Neutrophil (primary cell): ENCODE measurements around the gene VEZF1.

Experiments used
- H3K27ac ChIP-seq: fragments of 200-600 bp; sonication (generic); 2 replicates; pipeline ENCODE4 v1.5.1; 2016; ENCODE audit warnings: mild to moderate bottlenecking, moderate library complexity
- H3K27me3 ChIP-seq: fragments of 200-600 bp; sonication (generic); 2 replicates; pipeline ENCODE4 v1.6.0; 2016; ENCODE audit warnings: mild to moderate bottlenecking
- H3K36me3 ChIP-seq: fragments of 200-600 bp; sonication (generic); 2 replicates; pipeline ENCODE4 v1.5.1; 2017
- H3K4me1 ChIP-seq, 2 experiments: fragments of 200-600 bp in 1 of 2; sonication (generic) in 1 of 2; 1 replicate in 1 of 2; 2 replicates in 1 of 2; pipeline versions ENCODE4 v1.5.1 to v1.6.1; 2013 to 2016; ENCODE audit warnings: low read depth in 1 of 2, low read length in 1 of 2, mild to moderate bottlenecking in 1 of 2, moderate library complexity in 1 of 2; ENCODE audit not compliant: control insufficient read depth in 1 of 2, insufficient read depth in 1 of 2
- H3K4me3 ChIP-seq, 2 experiments: fragments of 200-600 bp in 1 of 2; sonication (generic) in 1 of 2; 1 replicate in 1 of 2; 2 replicates in 1 of 2; pipeline ENCODE4 v1.5.1; 2013 to 2016; ENCODE audit warnings: low read depth in 1 of 2, low read length in 1 of 2, mild to moderate bottlenecking in 1 of 2, moderate library complexity in 1 of 2
- H3K9me3 ChIP-seq: fragments of 200-600 bp; sonication (generic); 2 replicates; pipeline ENCODE4 v1.5.1; 2016
- TF ChIP-seq, protein P1 (sequence below): fragments of 200-600 bp; sonication (generic); IDR thresholded peaks from 2 replicates; pipeline ENCODE4 v1.5.1; 2016; ENCODE audit warnings: antibody characterized with exemption

The VEZF1 gene

DNA sequence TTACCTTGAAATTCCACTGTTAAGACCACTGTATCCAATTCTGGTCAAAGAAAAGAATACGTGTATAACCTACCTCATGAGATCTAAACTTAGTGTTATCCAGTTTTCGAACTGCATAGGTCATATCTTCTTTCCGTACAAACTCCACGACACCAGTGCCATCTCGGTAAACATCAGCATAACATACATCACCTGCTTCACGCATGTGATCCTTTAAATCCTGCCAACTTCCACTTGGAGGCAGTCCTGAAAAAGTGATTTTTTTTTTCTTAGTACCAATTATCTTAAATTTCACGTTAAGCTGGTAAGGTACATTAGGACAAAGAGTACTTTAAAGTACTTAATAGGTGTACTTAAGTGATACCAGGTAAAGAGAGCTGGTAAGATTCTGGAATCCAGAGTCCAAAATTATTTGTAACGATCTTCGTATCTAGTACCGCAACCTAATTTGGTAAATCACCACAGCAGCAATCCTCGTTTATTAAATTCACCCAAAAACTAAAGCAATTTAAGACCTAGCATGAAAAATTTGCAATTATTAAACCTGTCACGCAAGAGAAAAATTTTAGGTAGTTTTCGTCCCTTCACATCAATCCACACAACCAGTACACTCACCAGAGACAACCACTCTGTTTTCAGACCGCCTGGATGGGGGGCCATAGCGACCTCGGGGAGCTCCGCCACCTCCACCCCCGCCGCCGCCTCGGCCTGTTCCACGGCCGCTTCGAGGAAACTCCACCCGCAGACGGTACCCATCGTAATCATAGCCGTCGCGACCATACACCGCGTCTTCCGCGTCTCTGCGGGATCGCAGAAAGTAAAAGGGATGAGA, 17.9 kb upstream of the VEZF1 start:
- Histone ChIP-seq H3K27ac (peak overlapping the region; percentile 92), H3K27me3 (no peaks in the 10 kb centered on the region), H3K4me1 (peaks cover 44 to 48% of the 10 kb centered on the region in 2 experiments), H3K36me3 (peaks cover 38% of the 10 kb centered on the region), H3K4me3 (peak overlapping the region; percentile 81 to 85), H3K9me3 (no peaks in the 10 kb centered on the region)
- TF ChIP-seq, protein P1, sequence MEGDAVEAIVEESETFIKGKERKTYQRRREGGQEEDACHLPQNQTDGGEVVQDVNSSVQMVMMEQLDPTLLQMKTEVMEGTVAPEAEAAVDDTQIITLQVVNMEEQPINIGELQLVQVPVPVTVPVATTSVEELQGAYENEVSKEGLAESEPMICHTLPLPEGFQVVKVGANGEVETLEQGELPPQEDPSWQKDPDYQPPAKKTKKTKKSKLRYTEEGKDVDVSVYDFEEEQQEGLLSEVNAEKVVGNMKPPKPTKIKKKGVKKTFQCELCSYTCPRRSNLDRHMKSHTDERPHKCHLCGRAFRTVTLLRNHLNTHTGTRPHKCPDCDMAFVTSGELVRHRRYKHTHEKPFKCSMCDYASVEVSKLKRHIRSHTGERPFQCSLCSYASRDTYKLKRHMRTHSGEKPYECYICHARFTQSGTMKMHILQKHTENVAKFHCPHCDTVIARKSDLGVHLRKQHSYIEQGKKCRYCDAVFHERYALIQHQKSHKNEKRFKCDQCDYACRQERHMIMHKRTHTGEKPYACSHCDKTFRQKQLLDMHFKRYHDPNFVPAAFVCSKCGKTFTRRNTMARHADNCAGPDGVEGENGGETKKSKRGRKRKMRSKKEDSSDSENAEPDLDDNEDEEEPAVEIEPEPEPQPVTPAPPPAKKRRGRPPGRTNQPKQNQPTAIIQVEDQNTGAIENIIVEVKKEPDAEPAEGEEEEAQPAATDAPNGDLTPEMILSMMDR = no peak

DNA sequence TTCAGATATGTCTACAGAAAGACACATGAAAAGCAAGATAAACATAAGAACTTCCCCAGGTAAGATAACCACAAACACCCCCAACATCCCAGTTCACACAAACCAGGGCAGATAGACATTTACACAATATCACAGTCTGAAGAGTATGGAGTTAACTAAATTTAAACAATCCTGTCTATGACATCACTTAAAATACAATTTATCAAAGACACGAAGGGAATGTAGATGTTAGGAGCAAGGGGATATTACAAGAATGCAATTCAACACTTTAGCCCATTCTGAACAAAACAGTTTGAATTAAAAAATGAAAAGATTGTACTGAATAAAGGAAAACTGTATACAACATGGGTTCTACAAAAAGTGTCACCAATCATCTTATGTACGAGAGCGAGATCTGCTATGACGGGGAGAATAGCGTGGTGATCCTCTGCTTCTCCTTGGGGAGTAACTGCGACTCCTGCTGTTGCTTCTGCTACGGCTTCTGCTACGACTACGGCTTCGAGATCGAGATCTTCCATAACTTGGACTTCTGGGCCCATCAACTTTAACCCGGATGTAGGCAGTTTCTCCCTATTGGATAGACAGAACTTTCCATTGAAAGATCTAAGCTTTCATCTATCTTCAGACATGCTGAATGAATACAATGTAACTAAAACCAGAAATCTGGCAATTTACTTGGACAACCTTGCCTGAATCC, 17.1 kb upstream of the VEZF1 start:
- Histone ChIP-seq H3K36me3 (peaks cover 46% of the 10 kb centered on the region), H3K4me1 (peaks cover 51 to 56% of the 10 kb centered on the region in 2 experiments), H3K9me3 (no peaks in the 10 kb centered on the region), H3K27me3 (no peaks in the 10 kb centered on the region), H3K27ac (peak overlapping the region; percentile 92), H3K4me3 (peak overlapping the region in 1 of 2 experiments; percentile 81)
- TF ChIP-seq, protein P1 = no peak

DNA sequence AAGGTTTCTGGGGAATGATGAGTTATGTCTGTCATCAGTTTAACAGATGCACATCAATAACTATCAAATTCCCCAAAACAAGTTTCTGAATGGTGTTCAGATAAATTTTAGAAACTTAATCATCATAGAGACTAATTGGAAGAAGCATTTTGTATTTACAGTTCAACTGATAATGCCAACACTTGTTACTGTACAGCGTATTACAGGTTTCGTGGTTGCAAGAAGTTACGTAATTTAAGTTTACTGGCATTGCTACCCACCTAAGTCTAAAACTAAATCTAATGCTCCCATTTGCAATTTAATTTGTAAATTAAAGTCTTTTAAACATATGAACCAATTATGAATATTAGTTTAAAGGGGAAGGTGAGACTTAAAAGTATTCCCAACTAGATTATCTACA, 16.0 kb upstream of the VEZF1 start:
- H3K27ac ChIP-seq = peak overlapping the region; percentile 40
- H3K9me3 ChIP-seq = no peaks in the 10 kb centered on the region
- no peaks in the 10 kb centered on the region for H3K27me3 ChIP-seq
- TF ChIP-seq, protein P1 = no peak
- H3K4me3 ChIP-seq = no peak overlapping the region
- H3K36me3 ChIP-seq = peaks cover 49% of the 10 kb centered on the region
- H3K4me1 ChIP-seq = peaks cover 52 to 57% of the 10 kb centered on the region in 2 experiments

DNA sequence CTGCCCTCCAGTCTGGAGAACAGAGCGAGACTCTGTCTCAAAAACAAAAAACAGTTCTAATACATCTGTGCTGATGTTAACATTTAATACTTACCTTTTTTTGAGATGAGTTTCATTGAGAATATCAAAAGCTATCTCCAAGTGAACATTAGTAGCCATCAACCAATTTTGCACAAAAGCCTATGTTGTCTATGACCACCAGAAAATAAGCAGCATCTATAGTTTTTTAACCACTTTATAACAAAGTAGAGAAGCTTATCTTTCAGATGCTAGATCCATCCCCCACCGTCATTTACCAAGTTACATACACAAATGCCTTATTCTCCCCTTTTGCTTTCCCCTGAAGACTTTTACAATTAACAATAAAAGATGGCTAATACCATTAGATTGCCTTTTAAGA, 14.9 kb upstream of the VEZF1 start:
- H3K27ac ChIP-seq = no peak overlapping the region

DNA sequence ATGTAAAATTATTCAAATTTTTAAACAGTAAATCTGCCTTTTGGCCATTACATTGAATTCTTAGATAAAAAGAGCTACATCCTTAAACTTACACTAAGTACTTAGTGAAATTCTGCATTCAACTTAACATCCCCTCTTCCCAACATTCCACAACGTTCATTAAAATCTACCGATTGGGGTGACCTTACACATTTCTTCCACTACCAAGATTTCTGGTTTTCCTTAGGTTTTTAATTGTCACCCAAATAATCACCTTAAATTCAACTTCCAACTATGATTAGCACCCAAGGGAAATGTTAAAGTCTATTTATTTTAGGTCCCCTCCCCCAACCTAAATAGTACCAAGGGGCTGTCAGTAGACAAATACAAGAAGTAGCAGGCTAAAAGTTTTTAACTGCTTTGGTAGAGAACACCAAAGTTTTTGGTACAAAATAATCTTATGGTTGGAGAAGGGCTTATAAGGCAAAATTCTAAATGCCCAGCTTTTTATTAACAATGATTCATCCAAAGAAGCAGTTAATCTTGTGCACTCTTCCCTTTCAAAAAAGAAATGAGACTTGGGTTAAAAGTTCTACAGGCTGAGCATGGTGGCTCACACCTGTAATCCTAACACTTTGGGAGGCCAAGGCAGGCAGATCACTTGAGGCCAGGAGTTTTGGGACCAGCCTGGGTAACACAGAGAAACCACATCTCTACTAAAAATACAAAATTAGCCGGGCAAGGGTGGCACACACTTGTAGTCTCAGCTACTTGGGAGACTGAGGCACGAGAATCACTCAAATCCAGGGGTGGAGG, 14.3 kb upstream of the VEZF1 start:
- Histone ChIP-seq H3K27ac (no peak overlapping the region), H3K9me3 (no peaks in the 10 kb centered on the region), H3K36me3 (peaks cover 55% of the 10 kb centered on the region), H3K27me3 (no peaks in the 10 kb centered on the region), H3K4me1 (peaks cover 41 to 48% of the 10 kb centered on the region in 2 experiments), H3K4me3 (no peak overlapping the region)
- TF ChIP-seq, protein P1 = no peak

More for the DNA sequence above, 14.9 kb upstream of the VEZF1 start:
- Histone ChIP-seq H3K4me1 (peaks cover 47 to 52% of the 10 kb centered on the region in 2 experiments), H3K36me3 (peaks cover 49% of the 10 kb centered on the region), H3K4me3 (no peak overlapping the region), H3K27me3 (no peaks in the 10 kb centered on the region), H3K9me3 (no peaks in the 10 kb centered on the region)
- TF ChIP-seq, protein P1 = no peak
